Activated T-helper 1 cell treated with anti-CD3 and anti-CD28 coated beads, Interleukin-12 subunit alpha, Interleukin-12 subunit beta, Interleukin-2, Interleukin-4 antibody, amounts not matched to agents 30 ng/mL and 10 ng/mL and 1 ng/mL, durations not matched to agents 14 hours and 24 hours and 36 hours (primary cell): ENCODE measurements around the gene PHLDA1. TPM values are rescaled to one million over a fixed set of nuclear protein-coding genes. Genes with fewer than 3 reads are reported as not detected.

ENCODE experiments used
- DNase-seq: peaks from one replicate; pipeline ENCODE4 v3.0.0; 2021; ENCODE audit warnings: low spot score
- H3K27ac Mint-ChIP-seq: one replicate; pipeline ENCODE4 v1.8.0; 2021; ENCODE audit warnings: mild to moderate bottlenecking, mixed read lengths
- H3K27me3 Mint-ChIP-seq: one replicate; pipeline ENCODE4 v1.8.0; 2022; ENCODE audit warnings: mild to moderate bottlenecking, moderate library complexity, mixed read lengths; ENCODE audit not compliant: insufficient read depth
- H3K36me3 Mint-ChIP-seq: one replicate; pipeline ENCODE4 v1.8.0; 2021; ENCODE audit warnings: low read depth, mixed read lengths
- H3K4me1 Mint-ChIP-seq: one replicate; pipeline ENCODE4 v1.8.0; 2021; ENCODE audit warnings: low read depth, mixed read lengths
- H3K4me3 Mint-ChIP-seq: one replicate; pipeline ENCODE4 v1.8.0; 2021; ENCODE audit warnings: mild to moderate bottlenecking, moderate library complexity, mixed read lengths
- H3K9me3 Mint-ChIP-seq: one replicate; pipeline ENCODE4 v1.8.0; 2021; ENCODE audit warnings: mixed read lengths
- intact Hi-C: fragments of 100-400 bp; cut with micrococcal nuclease; formaldehyde crosslinking; loops from one replicate; pipeline ENCODE4 v1.15.1; 2024
- total RNA-seq: library from RNA; stranded (reverse); gene quantifications from 2 replicates; pipeline ENCODE4 v1.2.3, GENCODE V29; 2022

The PHLDA1 gene
- total RNA-seq = 88.9 and 91.5 TPM in 2 replicates

DNA sequence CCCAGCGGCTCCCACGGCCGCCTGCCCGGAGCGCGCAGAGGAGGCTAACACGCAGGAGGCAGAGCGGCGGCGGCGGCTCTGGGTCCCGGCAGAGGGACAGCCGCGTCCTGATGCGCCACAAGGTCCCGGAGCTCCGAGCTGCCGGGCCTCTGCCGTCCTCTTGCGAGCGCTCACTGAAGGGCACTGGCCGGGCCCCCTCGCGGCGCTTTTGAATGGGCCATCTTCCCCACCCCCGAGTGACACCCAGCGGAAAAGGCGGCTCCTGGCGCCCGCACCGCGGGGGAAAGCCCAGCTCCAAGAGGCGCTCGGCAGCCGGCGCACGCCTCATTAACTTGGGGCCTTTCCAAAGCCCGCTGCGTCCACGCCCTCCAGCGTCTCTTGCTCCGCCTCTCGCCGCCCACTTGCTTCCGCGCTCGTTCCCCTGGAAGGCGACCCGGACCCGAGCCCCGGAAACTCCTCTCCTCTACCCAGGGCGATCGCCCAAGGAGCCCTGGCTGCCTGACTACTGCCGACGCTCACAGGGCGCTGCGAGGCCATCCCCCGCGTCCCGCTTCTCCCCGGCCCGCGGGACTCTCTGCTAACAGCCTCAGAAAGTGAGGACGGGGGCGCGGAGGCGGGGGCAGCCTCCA is at the start of gene PHLDA1:
Gene PHLDA1 (minus strand): TSS at position 363 of the 629 bp plus-strand sequence.
- peak within 1 kb of the TSS; percentile 99 for H3K27ac Mint-ChIP-seq
- H3K4me1 Mint-ChIP-seq = peaks cover 35% of the 10 kb centered on the region
- no peaks in the 10 kb centered on the region for H3K9me3 Mint-ChIP-seq
- H3K36me3 Mint-ChIP-seq = peaks cover 44% of the 10 kb centered on the region
- intact Hi-C loops = loop anchor here (1.0 to 5.0 kb wide), 16 partner anchors 11 to 1494 kb away; partner anchors contain the start of genes ATXN7L3B, GLIPR1, GLIPR1L2 and KRR1
- peak; percentile 95 for DNase-seq
- peak within 1 kb of the TSS; percentile 99 for H3K4me3 Mint-ChIP-seq
- H3K27me3 Mint-ChIP-seq = peaks cover 3% of the 10 kb centered on the region

DNA sequence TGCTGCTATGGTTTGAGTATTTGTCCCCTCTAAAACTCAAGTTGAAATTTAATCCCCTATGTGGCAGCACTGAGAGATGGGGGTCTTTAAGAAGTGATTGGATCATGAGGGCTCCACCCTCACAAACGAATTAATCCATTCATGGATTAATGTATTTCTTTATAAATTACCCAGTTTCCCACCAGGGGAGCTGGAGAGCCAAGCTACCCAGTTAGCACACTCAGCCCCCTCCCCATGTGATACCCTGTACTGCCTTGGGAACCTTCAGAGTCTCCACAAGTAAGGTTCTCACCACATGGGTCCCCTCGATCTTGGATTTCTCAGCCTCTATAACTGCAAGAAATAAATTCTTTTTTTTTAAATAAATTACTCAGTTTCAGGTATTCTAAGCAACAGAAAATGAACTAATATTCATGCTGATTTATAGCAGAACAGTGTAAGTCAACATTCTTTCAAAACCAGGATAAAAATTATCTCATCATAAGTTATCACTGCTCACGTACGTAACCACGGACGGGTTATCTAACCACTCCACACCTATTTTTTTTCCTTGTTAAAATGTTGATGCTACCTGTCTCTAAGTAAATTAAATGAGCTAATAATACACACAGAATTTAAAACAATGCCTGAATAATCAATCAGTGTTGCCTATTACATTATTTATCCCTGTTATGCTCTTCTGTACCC is 49.3 kb upstream of the PHLDA1 start:
- Mint-ChIP-seq H3K27me3 (no peaks in the 10 kb centered on the region), H3K36me3 (peaks cover 43% of the 10 kb centered on the region), H3K4me1 (peaks cover 81% of the 10 kb centered on the region), H3K4me3 (no peak overlapping the region), H3K9me3 (peaks cover 9% of the 10 kb centered on the region), H3K27ac (no peak overlapping the region)
- intact Hi-C loops = no loop called here
- no peak for DNase-seq

DNA sequence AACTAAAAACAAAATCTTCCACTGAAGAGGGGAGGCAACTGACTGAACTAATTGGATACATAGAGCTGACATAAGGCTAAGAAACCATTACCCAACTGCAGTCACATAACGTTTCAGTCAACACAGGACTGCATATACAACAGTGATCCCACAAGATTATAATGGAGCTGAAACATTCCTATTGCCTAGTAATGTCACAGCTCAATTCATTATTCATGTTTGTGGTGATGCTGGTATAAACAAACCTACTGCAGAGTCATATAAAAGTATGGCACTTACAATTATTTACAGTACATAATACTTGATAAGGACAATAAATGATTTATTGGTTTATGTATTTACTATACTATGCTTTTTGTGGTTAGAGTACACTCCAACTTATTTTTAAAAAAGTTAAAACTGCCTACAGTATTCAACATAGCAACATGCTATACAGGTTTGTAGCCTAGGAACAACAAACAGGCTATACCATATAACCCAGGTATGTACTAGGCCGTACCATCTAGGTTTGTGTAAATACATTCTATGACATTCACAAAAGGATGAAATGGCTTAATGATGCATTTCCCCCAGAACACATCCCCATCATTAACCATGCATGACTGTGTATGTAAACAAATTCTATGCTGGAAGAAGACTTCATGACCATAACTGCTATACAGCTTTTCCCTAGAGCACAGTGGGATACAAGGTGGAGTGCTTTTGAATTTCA is 48.6 kb upstream of the PHLDA1 start:
- DNase-seq = no peak
- Mint-ChIP-seq H3K9me3 (peaks cover 9% of the 10 kb centered on the region), H3K4me1 (peaks cover 77% of the 10 kb centered on the region), H3K27me3 (no peaks in the 10 kb centered on the region), H3K4me3 (no peak overlapping the region), H3K36me3 (peaks cover 46% of the 10 kb centered on the region), H3K27ac (no peak overlapping the region)
- intact Hi-C loops = no loop called here

DNA sequence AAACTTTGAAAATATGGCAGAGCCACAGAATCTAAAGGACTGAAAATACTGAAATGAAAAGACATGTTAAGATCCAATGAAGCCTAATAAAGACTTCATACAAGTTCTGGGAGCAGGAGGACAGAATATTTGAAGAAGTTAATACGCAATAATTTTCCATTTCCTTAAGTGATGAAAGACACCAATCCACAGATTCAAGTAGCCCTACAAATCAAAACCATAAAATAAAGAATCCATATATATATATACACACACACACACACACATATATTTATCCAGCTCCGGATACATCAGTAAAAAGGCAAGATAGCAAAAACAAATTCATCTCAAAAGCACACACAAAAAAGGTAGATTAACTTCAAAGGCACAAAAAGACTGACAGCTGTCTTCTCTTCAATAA is 47.2 kb upstream of the PHLDA1 start:
- Mint-ChIP-seq H3K4me3 (no peak overlapping the region), H3K27ac (peak overlapping the region; percentile 47), H3K9me3 (peaks cover 9% of the 10 kb centered on the region), H3K36me3 (peaks cover 51% of the 10 kb centered on the region), H3K27me3 (no peaks in the 10 kb centered on the region), H3K4me1 (peaks cover 82% of the 10 kb centered on the region)
- intact Hi-C loops = no loop called here
- no peak for DNase-seq

DNA sequence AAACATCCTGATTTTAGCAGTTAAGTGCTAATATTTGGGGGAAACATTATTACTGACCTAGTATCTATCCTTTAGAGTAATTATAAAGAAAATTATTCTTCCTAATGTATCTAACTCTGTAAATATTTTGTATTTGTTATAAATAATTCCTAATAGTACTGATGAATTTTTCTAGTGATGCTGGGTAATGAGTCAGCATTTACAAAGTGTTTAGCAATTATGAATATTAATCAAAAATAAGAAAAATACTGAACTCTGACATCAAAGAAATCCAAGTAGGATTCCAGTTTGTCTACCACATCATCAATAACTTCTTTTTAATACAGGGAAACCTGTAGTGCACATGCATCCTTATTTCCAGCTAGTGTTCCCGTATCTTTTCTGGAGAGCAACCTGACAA is 43.9 kb upstream of the PHLDA1 start:
- H3K27me3 Mint-ChIP-seq = no peaks in the 10 kb centered on the region
- peaks cover 76% of the 10 kb centered on the region for H3K4me1 Mint-ChIP-seq
- intact Hi-C loops = no loop called here
- H3K4me3 Mint-ChIP-seq = no peak overlapping the region
- H3K36me3 Mint-ChIP-seq = peaks cover 52% of the 10 kb centered on the region
- no peak overlapping the region for H3K27ac Mint-ChIP-seq
- DNase-seq = no peak
- peaks cover 9% of the 10 kb centered on the region for H3K9me3 Mint-ChIP-seq

DNA sequence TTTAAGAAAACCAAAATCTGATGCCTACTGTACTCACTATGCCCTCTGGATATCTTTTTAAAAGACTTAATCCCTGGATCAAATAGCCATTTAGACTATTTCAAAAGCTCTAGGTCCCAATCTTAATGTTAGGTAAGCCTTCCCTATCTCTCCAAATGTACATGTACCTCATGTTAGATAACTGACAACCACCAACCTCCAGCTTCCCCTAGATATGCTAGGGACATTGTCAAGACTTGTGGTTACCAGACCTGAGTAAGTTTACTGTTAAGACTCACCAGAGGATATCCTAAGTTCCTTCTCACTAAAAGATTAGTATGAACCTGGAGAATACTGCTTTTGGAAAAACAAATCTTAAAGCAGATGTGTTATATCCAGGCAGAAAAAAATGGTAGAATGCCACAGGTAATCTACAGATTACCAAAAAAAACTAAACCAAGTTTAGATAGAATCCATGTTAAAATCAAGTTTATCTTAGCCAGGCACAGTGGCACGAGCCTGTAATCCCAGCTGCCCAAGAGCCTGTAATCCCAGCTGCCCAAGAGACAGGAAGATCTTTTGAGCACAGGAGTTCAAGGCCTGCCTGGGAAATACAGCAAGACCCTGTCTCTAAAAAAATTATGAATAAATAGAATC is 43.2 kb upstream of the PHLDA1 start:
- DNase-seq = no peak
- Mint-ChIP-seq H3K36me3 (peaks cover 54% of the 10 kb centered on the region), H3K9me3 (peaks cover 9% of the 10 kb centered on the region), H3K27me3 (no peaks in the 10 kb centered on the region), H3K4me3 (no peak overlapping the region), H3K4me1 (peaks cover 70% of the 10 kb centered on the region), H3K27ac (no peak overlapping the region)
- intact Hi-C loops = loop anchor here (1.0 kb wide), 1 partner anchor 545 kb away; no protein-coding TSS in a partner anchor

DNA sequence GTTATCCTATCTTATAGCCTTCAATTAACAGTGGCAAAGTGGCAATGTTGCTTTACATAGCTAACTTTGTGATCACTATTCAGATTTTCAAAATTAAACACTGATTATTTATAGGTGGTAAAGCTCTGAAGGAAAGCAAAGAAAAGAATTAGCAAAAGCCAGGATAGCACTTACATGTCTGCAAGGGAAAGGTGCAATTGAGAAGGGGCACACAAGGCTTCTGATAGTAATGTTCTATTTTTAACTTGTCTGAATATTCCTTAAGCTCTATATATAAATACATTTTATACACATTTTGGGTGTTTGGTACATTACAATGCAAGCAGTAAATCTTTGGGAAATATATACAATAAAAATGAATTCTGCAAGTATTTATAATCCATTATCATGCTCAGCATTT is 42.0 kb upstream of the PHLDA1 start:
- H3K4me1 Mint-ChIP-seq = peaks cover 64% of the 10 kb centered on the region
- H3K4me3 Mint-ChIP-seq = no peak overlapping the region
- no peak for DNase-seq
- H3K9me3 Mint-ChIP-seq = peaks cover 4% of the 10 kb centered on the region
- no peaks in the 10 kb centered on the region for H3K27me3 Mint-ChIP-seq
- H3K27ac Mint-ChIP-seq = no peak overlapping the region
- H3K36me3 Mint-ChIP-seq = peaks cover 50% of the 10 kb centered on the region
- intact Hi-C loops = no loop called here

DNA sequence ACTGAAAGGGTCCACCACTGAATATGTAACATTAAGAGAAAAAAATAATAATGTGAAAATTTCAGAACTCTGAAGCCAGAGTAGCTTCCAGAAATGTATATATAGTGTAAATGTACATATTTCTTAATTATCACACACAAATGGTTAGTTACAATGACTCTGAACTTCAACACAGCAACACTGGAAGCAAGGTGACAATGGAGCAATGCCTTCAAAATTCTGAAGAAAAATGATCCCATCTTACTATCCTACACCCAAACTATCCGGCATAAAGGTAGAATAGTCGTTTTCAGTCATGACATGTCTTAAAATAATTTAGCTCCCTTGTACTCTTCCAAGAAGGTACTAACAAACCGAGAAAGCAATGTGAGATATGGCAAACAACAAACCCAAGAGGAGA is 41.0 kb upstream of the PHLDA1 start:
- intact Hi-C loops = no loop called here
- Mint-ChIP-seq H3K27me3 (no peaks in the 10 kb centered on the region), H3K4me1 (peaks cover 68% of the 10 kb centered on the region), H3K36me3 (peaks cover 56% of the 10 kb centered on the region), H3K27ac (no peak overlapping the region), H3K4me3 (no peak overlapping the region), H3K9me3 (no peaks in the 10 kb centered on the region)
- no peak for DNase-seq

DNA sequence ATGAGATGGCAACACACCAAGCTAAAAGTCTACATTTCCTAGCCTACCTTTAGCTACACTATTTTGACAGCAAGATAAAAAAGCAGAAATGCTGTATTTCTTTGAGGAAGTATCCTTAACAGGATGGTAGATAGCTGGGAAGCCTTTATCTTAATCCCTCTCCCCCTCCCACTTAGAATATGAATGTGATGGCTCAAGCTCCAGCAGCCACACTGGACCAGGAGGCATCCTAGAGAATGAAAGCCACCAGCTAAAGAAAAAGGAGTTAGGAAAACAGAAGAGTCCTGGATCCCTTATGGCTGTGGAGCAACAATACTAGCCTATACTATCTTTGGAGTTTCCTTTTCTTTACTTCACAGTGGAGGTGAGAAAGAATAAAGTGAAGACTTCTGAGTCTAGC is 37.8 kb upstream of the PHLDA1 start:
- H3K27me3 Mint-ChIP-seq = no peaks in the 10 kb centered on the region
- H3K4me3 Mint-ChIP-seq = no peak overlapping the region
- DNase-seq = no peak
- peaks cover 74% of the 10 kb centered on the region for H3K36me3 Mint-ChIP-seq
- H3K4me1 Mint-ChIP-seq = peaks cover 44% of the 10 kb centered on the region
- no peak overlapping the region for H3K27ac Mint-ChIP-seq
- intact Hi-C loops = no loop called here
- H3K9me3 Mint-ChIP-seq = peaks cover 17% of the 10 kb centered on the region

DNA sequence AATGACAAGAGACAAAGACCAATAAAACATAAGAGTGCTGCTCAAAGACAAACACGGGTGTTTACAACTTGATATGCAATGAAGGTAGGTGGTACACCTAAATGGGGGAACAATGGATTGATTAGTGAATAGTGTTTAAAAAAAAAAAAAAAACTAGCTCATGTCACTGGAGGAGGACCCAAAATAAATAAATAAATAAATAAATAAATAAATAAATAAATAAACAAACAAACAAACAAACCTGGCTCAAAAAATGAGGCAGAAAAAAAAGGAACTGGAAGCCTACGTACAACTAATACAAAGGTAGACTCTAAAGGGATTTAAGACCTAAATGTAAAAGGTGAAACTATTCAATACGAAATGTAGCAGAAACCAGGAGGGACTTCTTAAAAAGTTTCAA is 34.3 kb upstream of the PHLDA1 start:
- intact Hi-C loops = no loop called here
- H3K4me1 Mint-ChIP-seq = peaks cover 42% of the 10 kb centered on the region
- no peak overlapping the region for H3K4me3 Mint-ChIP-seq
- H3K27ac Mint-ChIP-seq = peak overlapping the region; percentile 11
- no peaks in the 10 kb centered on the region for H3K27me3 Mint-ChIP-seq
- peaks cover 21% of the 10 kb centered on the region for H3K9me3 Mint-ChIP-seq
- DNase-seq = no peak
- peaks cover 82% of the 10 kb centered on the region for H3K36me3 Mint-ChIP-seq

DNA sequence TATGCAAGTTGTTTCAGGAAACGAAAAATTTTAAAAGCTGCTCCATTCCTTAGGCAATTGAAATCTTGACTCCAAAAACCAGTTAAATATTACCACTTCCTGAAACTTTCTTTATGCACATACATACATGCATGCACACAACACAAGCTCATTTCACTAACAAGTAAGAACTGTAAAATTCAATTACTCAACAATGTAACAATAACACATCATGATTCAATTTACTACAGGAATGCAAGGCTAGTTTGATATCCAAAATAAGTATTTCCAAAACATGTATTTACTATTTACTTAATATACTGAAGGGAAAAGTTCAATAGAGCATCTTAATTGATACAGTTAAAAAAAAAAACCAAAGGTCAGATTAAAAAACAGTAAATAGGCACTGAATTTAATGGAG is 33.3 kb upstream of the PHLDA1 start:
- no peak overlapping the region for H3K4me3 Mint-ChIP-seq
- peaks cover 49% of the 10 kb centered on the region for H3K4me1 Mint-ChIP-seq
- H3K36me3 Mint-ChIP-seq = peaks cover 81% of the 10 kb centered on the region
- no peaks in the 10 kb centered on the region for H3K27me3 Mint-ChIP-seq
- peaks cover 21% of the 10 kb centered on the region for H3K9me3 Mint-ChIP-seq
- no peak overlapping the region for H3K27ac Mint-ChIP-seq
- intact Hi-C loops = no loop called here
- DNase-seq = no peak

DNA sequence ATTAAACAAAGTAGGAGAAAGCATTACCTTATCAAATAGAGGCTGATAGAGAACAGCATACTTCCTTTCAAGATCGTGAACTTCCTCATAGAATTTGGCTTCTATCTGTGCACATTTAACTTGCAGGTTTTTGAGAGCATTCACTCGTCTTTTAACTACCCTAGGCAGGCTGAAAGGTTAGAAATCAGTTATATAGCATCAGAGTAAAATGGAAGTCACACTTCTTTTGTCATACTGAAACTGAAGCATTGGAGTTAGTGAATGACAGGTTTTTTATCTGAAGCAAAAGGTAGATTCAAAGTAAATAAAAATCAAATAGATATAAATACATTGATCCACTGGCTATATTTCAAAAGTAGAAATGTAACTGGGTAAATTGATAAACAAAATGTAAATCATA is 28.5 kb upstream of the PHLDA1 start:
- Mint-ChIP-seq H3K4me1 (peaks cover 38% of the 10 kb centered on the region), H3K27me3 (no peaks in the 10 kb centered on the region), H3K9me3 (peaks cover 12% of the 10 kb centered on the region), H3K4me3 (no peak overlapping the region), H3K36me3 (peaks cover 68% of the 10 kb centered on the region), H3K27ac (peak overlapping the region; percentile 31)
- DNase-seq = no peak
- intact Hi-C loops = loop anchor here (1.0 kb wide), 1 partner anchor 8 kb away; no protein-coding TSS in a partner anchor

DNA sequence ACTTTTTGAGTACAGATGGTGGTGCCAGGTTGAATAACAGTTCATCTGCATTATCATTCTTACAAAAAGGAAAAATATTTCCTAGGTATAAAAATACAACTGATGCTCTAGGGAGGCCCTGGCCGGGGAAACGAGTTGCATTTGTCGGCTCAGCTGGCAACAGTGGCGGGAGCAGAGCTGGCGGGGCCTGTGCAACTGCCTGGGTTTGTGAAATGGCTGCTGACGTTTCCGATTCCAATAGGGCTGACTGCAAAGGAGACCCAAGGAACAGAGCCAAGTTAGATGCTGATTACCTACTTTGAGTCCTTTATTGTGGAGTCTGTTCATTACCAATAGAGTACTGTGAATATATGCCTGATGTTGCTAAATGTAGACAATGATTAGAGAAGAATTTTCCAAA is 25.8 kb upstream of the PHLDA1 start:
- no peak for DNase-seq
- Mint-ChIP-seq H3K4me3 (no peak overlapping the region), H3K27ac (no peak overlapping the region), H3K27me3 (no peaks in the 10 kb centered on the region), H3K9me3 (no peaks in the 10 kb centered on the region), H3K36me3 (peaks cover 59% of the 10 kb centered on the region), H3K4me1 (peaks cover 25% of the 10 kb centered on the region)
- intact Hi-C loops = no loop called here
